ENCODE data around the gene TK1.

Gene TK1

GRCh38 chr17:78176548-78177025 lies 10.3 kb downstream of the TK1 start:
- DNase-seq (peak; percentile 53), ATAC-seq (ENCODE audit: insufficient read depth, low read depth) (peak; percentile 57; the same call in 2 of the 3 replicates)
- Histone ChIP-seq H3K36me3 (ENCODE audit: insufficient read depth, low read length) (peaks cover 90% of the 10 kb centered on the region), H3K4me2 (ENCODE audit: insufficient read depth, low read length) (no peak overlapping the region), H3K9ac (ENCODE audit: low read depth, low read length) (no peak overlapping the region), H2AFZ (ENCODE audit: low read depth, low read length) (no peak overlapping the region), H3K4me3 (ENCODE audit: low read depth in 1 of 2, low read length in 2 of 2) (no peak overlapping the region), H3K79me2 (ENCODE audit: insufficient read depth, low read length) (peaks cover 6% of the 10 kb centered on the region; the same call in 1 of the 2 replicates), H3K9me3 (ENCODE audit: insufficient read depth, low read length, severe bottlenecking) (no peaks in the 10 kb centered on the region), H3K27ac (ENCODE audit: low read length) (no peak overlapping the region), H4K20me1 (ENCODE audit: insufficient read depth, low read length) (peaks cover 30% of the 10 kb centered on the region), H3K4me1 (ENCODE audit: insufficient read depth, low read length) (peaks cover 11% of the 10 kb centered on the region; the same call in 1 of the 2 replicates), H3K27me3 (ENCODE audit: insufficient read depth, low read length, poor library complexity) (no peaks in the 10 kb centered on the region)
- TF ChIP-seq EZH2 (IDR thresholded peaks at IDR 0.05; ENCODE audit: borderline replicate concordance, low read depth, low read length, severe bottlenecking): no peak
- TF ChIP-seq, protein P1, sequence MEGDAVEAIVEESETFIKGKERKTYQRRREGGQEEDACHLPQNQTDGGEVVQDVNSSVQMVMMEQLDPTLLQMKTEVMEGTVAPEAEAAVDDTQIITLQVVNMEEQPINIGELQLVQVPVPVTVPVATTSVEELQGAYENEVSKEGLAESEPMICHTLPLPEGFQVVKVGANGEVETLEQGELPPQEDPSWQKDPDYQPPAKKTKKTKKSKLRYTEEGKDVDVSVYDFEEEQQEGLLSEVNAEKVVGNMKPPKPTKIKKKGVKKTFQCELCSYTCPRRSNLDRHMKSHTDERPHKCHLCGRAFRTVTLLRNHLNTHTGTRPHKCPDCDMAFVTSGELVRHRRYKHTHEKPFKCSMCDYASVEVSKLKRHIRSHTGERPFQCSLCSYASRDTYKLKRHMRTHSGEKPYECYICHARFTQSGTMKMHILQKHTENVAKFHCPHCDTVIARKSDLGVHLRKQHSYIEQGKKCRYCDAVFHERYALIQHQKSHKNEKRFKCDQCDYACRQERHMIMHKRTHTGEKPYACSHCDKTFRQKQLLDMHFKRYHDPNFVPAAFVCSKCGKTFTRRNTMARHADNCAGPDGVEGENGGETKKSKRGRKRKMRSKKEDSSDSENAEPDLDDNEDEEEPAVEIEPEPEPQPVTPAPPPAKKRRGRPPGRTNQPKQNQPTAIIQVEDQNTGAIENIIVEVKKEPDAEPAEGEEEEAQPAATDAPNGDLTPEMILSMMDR (IDR thresholded peaks at IDR 0.05; ENCODE audit: borderline replicate concordance, extremely low read depth, low read length, poor library complexity, severe bottlenecking): peak; percentile 75

GRCh38 chr17:78175643-78175981 lies 11.2 kb downstream of the TK1 start:
- no peak overlapping the region for H3K4me3 ChIP-seq (ENCODE audit: low read depth in 1 of 2, low read length in 2 of 2)
- peaks cover 37% of the 10 kb centered on the region for H4K20me1 ChIP-seq (ENCODE audit: insufficient read depth, low read length)
- no peaks in the 10 kb centered on the region for H3K9me3 ChIP-seq (ENCODE audit: insufficient read depth, low read length, severe bottlenecking)
- H3K79me2 ChIP-seq (ENCODE audit: insufficient read depth, low read length): 0 out of 2 replicates have a peak, but pooled peaks cover 4% of the 10 kb centered on the region
- H2AFZ ChIP-seq (ENCODE audit: low read depth, low read length): no peak overlapping the region
- peaks cover 13% of the 10 kb centered on the region for H3K4me1 ChIP-seq (ENCODE audit: insufficient read depth, low read length)
- no peak overlapping the region for H3K27ac ChIP-seq (ENCODE audit: low read length)
- no peaks in the 10 kb centered on the region for H3K27me3 ChIP-seq (ENCODE audit: insufficient read depth, low read length, poor library complexity)
- peaks cover 89% of the 10 kb centered on the region for H3K36me3 ChIP-seq (ENCODE audit: insufficient read depth, low read length)
- TF ChIP-seq EZH2 (IDR thresholded peaks at IDR 0.05; ENCODE audit: borderline replicate concordance, low read depth, low read length, severe bottlenecking): no peak
- TF ChIP-seq, protein P1 (IDR thresholded peaks at IDR 0.05; ENCODE audit: borderline replicate concordance, extremely low read depth, low read length, poor library complexity, severe bottlenecking): no peak
- DNase-seq (no peak), ATAC-seq (ENCODE audit: insufficient read depth, low read depth) (no peak)
- no peak overlapping the region for H3K4me2 ChIP-seq (ENCODE audit: insufficient read depth, low read length)
- H3K9ac ChIP-seq (ENCODE audit: low read depth, low read length): no peak overlapping the region

- no peak overlapping the region for H3K4me3 ChIP-seq (ENCODE audit: low read depth in 1 of 2, low read length in 2 of 2)
- no peak for TF ChIP-seq EZH2 (IDR thresholded peaks at IDR 0.05; ENCODE audit: borderline replicate concordance, low read depth, low read length, severe bottlenecking)
- TF ChIP-seq, protein P1 (IDR thresholded peaks at IDR 0.05; ENCODE audit: borderline replicate concordance, extremely low read depth, low read length, poor library complexity, severe bottlenecking): peak; percentile 31
- H3K27ac ChIP-seq (ENCODE audit: low read length): no peak overlapping the region
- H3K79me2 ChIP-seq (ENCODE audit: insufficient read depth, low read length): 0 out of 2 replicates have a peak, but pooled peaks cover 2% of the 10 kb centered on the region
- peaks cover 16% of the 10 kb centered on the region for H3K4me1 ChIP-seq (ENCODE audit: insufficient read depth, low read length)
- no peak overlapping the region for H3K4me2 ChIP-seq (ENCODE audit: insufficient read depth, low read length)
- H4K20me1 ChIP-seq (ENCODE audit: insufficient read depth, low read length): peaks cover 41% of the 10 kb centered on the region
- no peaks in the 10 kb centered on the region for H3K9me3 ChIP-seq (ENCODE audit: insufficient read depth, low read length, severe bottlenecking)
- ATAC-seq (ENCODE audit: insufficient read depth, low read depth) (no peak), DNase-seq (no peak)
- H3K36me3 ChIP-seq (ENCODE audit: insufficient read depth, low read length): peaks cover 84% of the 10 kb centered on the region
- H3K9ac ChIP-seq (ENCODE audit: low read depth, low read length): no peak overlapping the region
- no peak overlapping the region for H2AFZ ChIP-seq (ENCODE audit: low read depth, low read length)
- no peaks in the 10 kb centered on the region for H3K27me3 ChIP-seq (ENCODE audit: insufficient read depth, low read length, poor library complexity)
Observed at GRCh38 chr17:78174870-78175642, 11.8 kb downstream of the TK1 start.

All from DND-41 (cell line).